Thyroid gland (tissue), 4 donors: ENCODE data around the gene OLFML1.

Experiments used
- POLR2A ChIP-seq, 2 donors: fragments of 450-650 bp; IDR thresholded peaks; one replicate each; pipeline ENCODE4 v1.6.1; 2017; ENCODE audit warnings: antibody characterized with exemption in 2 of 2, mild to moderate bottlenecking in 2 of 2, moderate library complexity in 1 of 2
- TF ChIP-seq, protein P1 (sequence below), 6 experiments: fragments of 200-600 bp in 3 of 6; fragments of 450-650 bp in 3 of 6; sonication (generic) in 3 of 6; IDR thresholded peaks; one replicate each; pipeline ENCODE4 v1.5.1; 2016 to 2019; ENCODE audit warnings: antibody characterized with exemption in 6 of 6, mild to moderate bottlenecking in 2 of 6, inconsistent platforms in 1 of 6, moderate library complexity in 1 of 6

DNA sequence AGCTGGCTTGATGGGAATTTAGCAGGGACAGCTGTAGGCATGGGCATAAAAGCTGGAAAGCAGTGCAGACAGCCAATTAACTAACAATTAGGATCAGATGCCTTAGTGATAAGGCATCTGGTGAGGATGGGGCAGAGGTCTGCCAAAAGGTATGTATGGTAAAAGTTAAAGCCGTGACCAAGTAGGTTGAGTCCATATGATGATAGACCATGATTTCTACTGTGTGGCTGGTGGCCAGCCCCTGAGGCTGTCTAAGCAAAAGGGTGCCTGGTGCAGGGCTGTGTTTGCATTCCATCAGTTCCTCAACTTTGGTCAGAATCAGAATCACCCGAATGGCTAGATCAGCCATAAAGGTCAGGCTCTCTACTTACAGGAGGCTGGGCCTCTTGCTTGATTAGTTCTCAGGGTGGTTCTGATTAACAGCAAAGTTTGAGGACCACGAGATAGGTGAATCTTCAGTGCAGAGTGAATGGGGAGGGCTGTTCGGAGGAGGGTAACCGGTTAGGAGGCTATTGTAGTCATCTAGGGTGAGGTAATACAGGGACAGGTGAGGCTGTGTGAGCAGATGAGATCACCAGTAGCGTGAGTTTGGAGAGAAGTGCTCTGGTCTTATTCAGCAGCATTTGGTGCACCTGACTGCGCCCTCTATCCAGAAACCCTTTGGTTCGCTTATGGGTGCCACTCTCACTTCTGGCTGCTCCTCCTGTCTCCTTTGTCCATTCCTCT lies 55.7 kb downstream of the OLFML1 start:
- TF ChIP-seq, protein P1, sequence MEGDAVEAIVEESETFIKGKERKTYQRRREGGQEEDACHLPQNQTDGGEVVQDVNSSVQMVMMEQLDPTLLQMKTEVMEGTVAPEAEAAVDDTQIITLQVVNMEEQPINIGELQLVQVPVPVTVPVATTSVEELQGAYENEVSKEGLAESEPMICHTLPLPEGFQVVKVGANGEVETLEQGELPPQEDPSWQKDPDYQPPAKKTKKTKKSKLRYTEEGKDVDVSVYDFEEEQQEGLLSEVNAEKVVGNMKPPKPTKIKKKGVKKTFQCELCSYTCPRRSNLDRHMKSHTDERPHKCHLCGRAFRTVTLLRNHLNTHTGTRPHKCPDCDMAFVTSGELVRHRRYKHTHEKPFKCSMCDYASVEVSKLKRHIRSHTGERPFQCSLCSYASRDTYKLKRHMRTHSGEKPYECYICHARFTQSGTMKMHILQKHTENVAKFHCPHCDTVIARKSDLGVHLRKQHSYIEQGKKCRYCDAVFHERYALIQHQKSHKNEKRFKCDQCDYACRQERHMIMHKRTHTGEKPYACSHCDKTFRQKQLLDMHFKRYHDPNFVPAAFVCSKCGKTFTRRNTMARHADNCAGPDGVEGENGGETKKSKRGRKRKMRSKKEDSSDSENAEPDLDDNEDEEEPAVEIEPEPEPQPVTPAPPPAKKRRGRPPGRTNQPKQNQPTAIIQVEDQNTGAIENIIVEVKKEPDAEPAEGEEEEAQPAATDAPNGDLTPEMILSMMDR (IDR thresholded peaks at IDR 0.05) = no peak
- TF ChIP-seq POLR2A (IDR thresholded peaks at IDR 0.05) = no peak
